ENCODE data around the gene PPP1R9B.

The PPP1R9B gene

GRCh38 chr17:50103252-50103651 lies 47.2 kb downstream of the PPP1R9B start:
- no peak for DNase-seq

GRCh38 chr17:50102164-50102991 lies 48.1 kb downstream of the PPP1R9B start:
- DNase-seq = no peak

GRCh38 chr17:50101346-50102163 lies 48.9 kb downstream of the PPP1R9B start:
- DNase-seq = no peak

- no peak for DNase-seq
Observed at GRCh38 chr17:50100921-50101345, 49.5 kb downstream of the PPP1R9B start.

GRCh38 chr17:50100480-50100883 lies 50.0 kb downstream of the PPP1R9B start:
- no peak for DNase-seq

GRCh38 chr17:50099003-50099402 lies 51.5 kb downstream of the PPP1R9B start:
- DNase-seq = no peak

DNA sequence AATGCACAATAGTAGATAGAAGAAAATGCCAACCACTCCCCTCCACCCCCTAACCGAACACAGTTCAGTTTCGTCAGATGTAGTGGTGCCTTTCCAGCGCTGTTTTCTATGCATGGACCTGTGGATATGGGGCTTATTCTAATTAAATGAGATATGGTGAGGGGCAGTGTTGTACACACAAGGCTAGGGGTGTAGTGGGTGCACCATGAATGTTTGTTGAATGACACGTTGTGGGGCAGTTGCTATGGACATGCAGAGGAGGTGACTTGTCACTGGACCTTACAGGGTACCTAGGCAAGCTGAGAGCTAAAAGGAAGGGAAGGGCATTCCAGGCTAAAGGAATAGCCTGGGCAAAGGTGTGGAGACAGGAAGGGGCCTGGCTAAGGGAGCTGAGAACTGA lies 51.9 kb downstream of the PPP1R9B start:
- no peak for DNase-seq

- DNase-seq = no peak
Observed at GRCh38 chr17:50097926-50098325, 52.6 kb downstream of the PPP1R9B start.

DNA sequence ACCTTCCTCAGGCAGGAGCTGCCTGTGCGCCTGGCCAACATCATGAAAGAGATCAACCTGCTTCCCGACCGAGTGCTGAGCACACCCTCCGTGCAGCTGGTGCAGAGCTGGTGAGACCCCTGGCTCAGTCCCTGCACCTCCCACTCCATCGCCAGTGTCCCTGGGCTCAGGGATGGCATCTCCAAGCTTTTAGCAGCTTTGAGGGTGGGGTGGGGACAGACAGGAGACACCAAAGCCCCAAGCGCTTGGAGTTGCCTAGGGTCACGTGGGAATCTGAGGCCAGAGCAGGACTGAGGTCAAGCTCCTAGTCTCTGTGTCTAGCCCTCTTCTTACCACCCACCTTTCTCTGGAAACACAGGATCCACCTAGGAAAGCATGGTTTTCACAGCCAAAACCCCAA lies 53.0 kb downstream of the PPP1R9B start:
- no peak for DNase-seq

DNA sequence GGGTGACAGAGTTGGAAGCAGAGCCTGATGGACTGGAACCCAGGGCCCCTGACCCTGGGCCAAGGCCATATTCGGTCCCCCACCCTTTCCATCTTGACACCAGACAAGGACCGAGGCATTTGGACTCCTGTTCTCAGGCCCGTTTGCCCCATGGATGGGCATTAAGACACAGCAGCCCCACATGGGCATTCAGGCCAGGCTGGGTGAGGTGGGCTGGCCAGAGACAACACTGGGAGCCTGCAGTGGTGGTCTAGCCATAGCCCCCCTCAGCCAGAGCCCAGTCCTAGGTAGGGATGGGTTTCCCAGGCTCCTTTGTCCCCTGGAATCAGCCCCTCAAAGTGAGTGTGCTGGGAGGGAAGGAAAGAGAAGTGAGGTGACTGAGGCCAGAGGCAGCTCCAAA lies 53.7 kb downstream of the PPP1R9B start:
- DNase-seq = no peak

DNA sequence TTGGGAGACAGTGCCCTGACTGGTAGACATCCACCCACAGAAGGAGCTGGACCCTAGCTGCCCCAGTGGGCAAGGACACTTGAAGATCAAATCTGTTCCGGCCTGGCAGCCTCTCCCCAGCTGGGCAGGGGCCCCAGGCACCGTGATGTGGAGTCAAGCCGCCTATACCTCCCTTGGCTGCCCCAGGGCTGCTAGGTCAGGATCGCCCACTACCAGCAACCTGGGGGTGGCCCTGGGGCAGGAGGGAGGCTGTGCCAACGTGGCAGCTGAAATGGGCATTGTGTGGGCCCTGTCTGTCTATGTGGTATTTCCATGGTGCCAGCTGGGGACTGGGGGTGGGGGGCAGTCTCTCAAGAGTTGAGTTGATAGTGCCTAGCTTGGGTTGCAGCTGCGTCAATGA lies 54.4 kb downstream of the PPP1R9B start:
- no peak for DNase-seq

GRCh38 chr17:50095626-50096037 lies 54.8 kb downstream of the PPP1R9B start:
- no peak for DNase-seq

DNA sequence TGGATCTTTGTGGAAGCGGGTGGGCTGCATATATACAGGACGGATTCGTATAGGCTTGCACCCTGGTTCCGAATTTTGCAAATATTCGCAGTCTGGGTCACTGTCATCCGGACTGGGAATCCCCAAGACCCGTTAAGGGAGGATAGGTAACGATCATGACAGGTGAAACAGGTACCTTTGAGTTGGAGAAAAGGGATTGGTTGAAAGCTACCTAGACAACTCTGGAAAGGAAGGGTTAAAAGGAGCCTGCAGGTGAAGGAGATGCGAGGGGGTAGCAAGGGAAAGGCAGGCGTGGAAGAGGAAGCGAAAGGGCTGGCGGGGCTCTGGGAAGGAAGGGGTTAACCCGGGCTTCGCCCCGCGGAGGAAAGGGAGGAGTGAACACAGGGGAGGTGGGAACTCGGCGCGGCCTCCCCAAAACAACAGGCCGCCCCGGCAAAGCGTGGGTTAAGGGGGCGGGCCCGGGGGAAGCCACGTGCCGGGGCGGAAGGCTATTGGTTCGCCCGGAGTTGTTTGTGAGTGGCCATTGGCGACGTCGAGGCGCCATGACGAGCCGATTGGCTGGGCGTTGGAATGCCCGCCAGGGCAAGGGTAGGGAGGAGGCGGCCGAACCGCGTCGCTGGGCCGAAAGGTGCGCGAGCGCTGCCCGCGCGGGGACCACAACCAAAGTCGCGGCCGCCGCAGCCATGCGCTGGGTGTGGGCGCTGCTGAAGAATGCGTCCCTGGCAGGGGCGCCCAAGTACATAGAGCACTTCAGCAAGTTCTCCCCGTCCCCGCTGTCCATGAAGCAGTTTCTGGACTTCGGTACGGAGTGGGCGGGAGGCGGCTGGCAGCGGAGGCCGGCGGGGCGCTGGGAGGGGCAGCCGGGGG lies 55.5 kb downstream of the PPP1R9B start, which contains the start of gene PDK2:
Gene PDK2 (plus strand): TSS at position 599 of the 867 bp plus-strand sequence. CDS start 85 bp downstream, at position 684.
- DNase-seq = peak; percentile 92 to 94

- peak; percentile 89 to 94 for DNase-seq
Observed at GRCh38 chr17:50094243-50094752, 56.2 kb downstream of the PPP1R9B start.

GRCh38 chr17:50093807-50094206 lies 56.7 kb downstream of the PPP1R9B start:
- no peak for DNase-seq

- no peak for DNase-seq
Observed at GRCh38 chr17:50093246-50093645, 57.2 kb downstream of the PPP1R9B start.

DNA sequence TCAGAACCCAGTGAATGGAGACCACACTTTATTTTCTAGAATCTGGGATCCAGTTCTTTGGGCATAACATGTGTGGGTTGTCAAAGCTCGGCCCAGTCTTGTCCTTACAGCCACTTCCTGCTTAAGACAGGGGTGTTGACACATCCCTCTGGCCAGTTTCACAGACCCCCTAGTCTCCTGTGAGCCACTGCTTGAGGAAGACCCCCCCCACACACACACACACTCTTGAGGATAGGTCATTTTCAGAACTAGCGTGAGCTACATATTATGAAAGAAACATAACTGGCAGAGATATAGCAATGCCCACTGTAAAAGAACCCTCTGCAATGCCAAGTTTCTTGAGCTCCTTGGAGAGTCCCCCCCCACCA lies 58.6 kb downstream of the PPP1R9B start:
- DNase-seq = no peak

GRCh38 chr17:50090971-50091917 lies 59.2 kb downstream of the PPP1R9B start:
- no peak for DNase-seq

DNA sequence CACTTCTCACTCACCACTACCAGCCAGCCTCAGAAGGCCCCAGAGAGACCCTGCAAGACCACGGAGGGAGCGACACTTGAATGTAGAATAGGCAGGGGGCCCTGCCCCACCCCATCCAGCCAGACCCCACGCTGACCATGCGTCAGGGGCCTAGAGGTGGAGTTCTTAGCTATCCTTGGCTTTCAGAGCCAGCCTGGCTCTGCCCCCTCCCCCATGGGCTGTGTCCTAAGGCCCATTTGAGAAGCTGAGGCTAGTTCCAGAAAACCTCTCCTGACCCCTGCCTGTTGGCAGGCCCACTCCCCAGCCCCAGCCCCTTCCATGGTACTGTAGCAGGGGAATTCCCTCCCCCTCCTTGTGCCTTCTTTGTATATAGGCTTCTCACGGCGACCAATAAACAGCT lies 60.4 kb downstream of the PPP1R9B start:
- no peak for DNase-seq

DNA sequence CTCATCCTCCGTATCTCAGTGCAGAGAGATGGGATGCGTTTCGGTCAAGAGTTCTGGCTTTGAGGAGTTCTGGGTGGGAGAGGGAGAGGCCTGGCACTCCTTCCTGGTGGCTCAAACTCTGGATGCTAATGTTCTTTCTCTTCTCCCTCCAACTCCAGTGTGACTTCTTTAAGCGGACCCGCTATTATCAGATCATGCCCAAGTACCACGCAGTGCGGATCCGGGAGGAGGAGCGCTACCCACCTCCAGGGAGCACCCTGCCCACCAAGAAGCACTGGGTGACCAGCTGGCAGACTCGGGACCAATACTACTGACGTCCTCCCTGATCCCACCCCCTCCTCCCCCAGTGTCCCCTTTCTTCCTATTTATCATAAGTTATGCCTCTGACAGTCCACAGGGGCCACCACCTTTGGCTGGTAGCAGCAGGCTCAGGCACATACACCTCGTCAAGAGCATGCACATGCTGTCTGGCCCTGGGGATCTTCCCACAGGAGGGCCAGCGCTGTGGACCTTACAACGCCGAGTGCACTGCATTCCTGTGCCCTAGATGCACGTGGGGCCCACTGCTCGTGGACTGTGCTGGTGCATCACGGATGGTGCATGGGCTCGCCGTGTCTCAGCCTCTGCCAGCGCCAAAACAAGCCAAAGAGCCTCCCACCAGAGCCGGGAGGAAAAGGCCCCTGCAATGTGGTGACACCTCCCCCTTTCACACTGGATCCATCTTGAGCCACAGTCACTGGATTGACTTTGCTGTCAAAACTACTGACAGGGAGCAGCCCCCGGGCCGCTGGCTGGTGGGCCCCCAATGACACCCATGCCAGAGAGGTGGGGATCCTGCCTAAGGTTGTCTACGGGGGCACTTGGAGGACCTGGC lies 61.3 kb downstream of the PPP1R9B start:
- no peak for DNase-seq

Measured in activated CD4-positive, alpha-beta T cell treated with anti-CD3 and anti-CD28 coated beads, Interleukin-2, amount 50 U/mL, for 4 hours (primary cell).